Islet of Langerhans (tissue), 1 donor: ENCODE measurements around the gene DYNC1I2.
A peak's percentile ranks its signal among the peaks of the same experiment; 100 is the strongest.
"Not testable (repeated sequence)": the region's sequence is repeated elsewhere in the genome, so short reads cannot be mapped to it uniquely, and the experiment has no call there.

ENCODE experiments used
- FAIRE-seq: peaks from one replicate; lab custom pipeline; 2011; peaks lifted over from hg19 to GRCh38; lab: Jason Lieb, UNC

The DYNC1I2 gene

GRCh38 chr2:171718720-171719119 lies 31.5 kb downstream of the DYNC1I2 start:
- no peak for FAIRE-seq

GRCh38 chr2:171719660-171720059 lies 32.4 kb downstream of the DYNC1I2 start:
- FAIRE-seq = no peak

- FAIRE-seq = peak; percentile 77
Measured at GRCh38 chr2:171723716-171724683, 36.7 kb downstream of the DYNC1I2 start.

GRCh38 chr2:171726847-171727450 lies 39.7 kb downstream of the DYNC1I2 start:
- peak; percentile 66 for FAIRE-seq

GRCh38 chr2:171728989-171729951 lies 42.0 kb downstream of the DYNC1I2 start:
- FAIRE-seq = no peak

- FAIRE-seq = no peak
Measured at GRCh38 chr2:171729952-171730317, 42.7 kb downstream of the DYNC1I2 start.

GRCh38 chr2:171735991-171736710 lies 48.9 kb downstream of the DYNC1I2 start:
- no peak for FAIRE-seq

GRCh38 chr2:171741189-171741588 lies 53.9 kb downstream of the DYNC1I2 start:
- no peak for FAIRE-seq

- no peak for FAIRE-seq
Measured at GRCh38 chr2:171742760-171743159, 55.5 kb downstream of the DYNC1I2 start.

GRCh38 chr2:171745141-171745540 lies 57.9 kb downstream of the DYNC1I2 start:
- FAIRE-seq = no peak

GRCh38 chr2:171745806-171746205 lies 58.5 kb downstream of the DYNC1I2 start:
- no peak for FAIRE-seq

GRCh38 chr2:171747371-171747770 lies 60.1 kb downstream of the DYNC1I2 start:
- no peak for FAIRE-seq

- no peak for FAIRE-seq
Measured at GRCh38 chr2:171754254-171754939, 67.1 kb downstream of the DYNC1I2 start.

GRCh38 chr2:171758762-171759161 lies 71.5 kb downstream of the DYNC1I2 start:
- FAIRE-seq = not testable (repeated sequence)

- not testable (repeated sequence) for FAIRE-seq
Measured at GRCh38 chr2:171761176-171761575, 73.9 kb downstream of the DYNC1I2 start.

- FAIRE-seq = no peak
Measured at GRCh38 chr2:171762879-171763573, 75.8 kb downstream of the DYNC1I2 start.

- FAIRE-seq = no peak
Measured at GRCh38 chr2:171763602-171764001, 76.3 kb downstream of the DYNC1I2 start.

- no peak for FAIRE-seq
Measured at GRCh38 chr2:171771463-171771862, 84.2 kb downstream of the DYNC1I2 start.

- no peak for FAIRE-seq
Measured at GRCh38 chr2:171772373-171772772, 85.1 kb downstream of the DYNC1I2 start.

GRCh38 chr2:171774581-171774980 lies 87.3 kb downstream of the DYNC1I2 start:
- not testable (repeated sequence) for FAIRE-seq
